GM20000 (cell line): ENCODE measurements around the gene FOXS1.
A peak's percentile ranks its signal among the peaks of the same experiment; 100 is the strongest.
"Not testable (repeated sequence)": the region's sequence is repeated elsewhere in the genome, so short reads cannot be mapped to it uniquely, and the experiment has no call there.

Source experiments
- DNase-seq: peaks from one replicate; pipeline ENCODE4 v3.0.0; 2012; ENCODE audit warnings: low spot score
- CTCF ChIP-seq: IDR thresholded peaks from 2 replicates; pipeline ENCODE4 v1.5.1; 2012; ENCODE audit warnings: mild to moderate bottlenecking, control low read depth; ENCODE audit errors: extremely low read depth, missing control alignments

The FOXS1 gene

GRCh38 chr20:31817461-31817860 lies 27.9 kb downstream of the FOXS1 start:
- TF ChIP-seq CTCF = no peak
- no peak for DNase-seq

GRCh38 chr20:31816221-31816620 lies 29.2 kb downstream of the FOXS1 start:
- DNase-seq = no peak
- TF ChIP-seq CTCF = no peak

- peak; percentile 4 for DNase-seq
- no peak for TF ChIP-seq CTCF
Measured at GRCh38 chr20:31815408-31816188, 29.8 kb downstream of the FOXS1 start.

GRCh38 chr20:31814142-31814541 lies 31.3 kb downstream of the FOXS1 start:
- DNase-seq = not testable (repeated sequence)

- TF ChIP-seq CTCF = no peak
Measured at GRCh38 chr20:31813611-31814010, 31.8 kb downstream of the FOXS1 start.

GRCh38 chr20:31811796-31812728 lies 33.3 kb downstream of the FOXS1 start:
- no peak for TF ChIP-seq CTCF
- no peak for DNase-seq

More at GRCh38 chr20:31813611-31814010, 31.8 kb downstream of the FOXS1 start:
- no peak for DNase-seq

- DNase-seq = no peak
- no peak for TF ChIP-seq CTCF
Measured at GRCh38 chr20:31811198-31811597, 34.2 kb downstream of the FOXS1 start.
